Measurements from ENCODE around the gene CYB561D2.

Gene CYB561D2

DNA sequence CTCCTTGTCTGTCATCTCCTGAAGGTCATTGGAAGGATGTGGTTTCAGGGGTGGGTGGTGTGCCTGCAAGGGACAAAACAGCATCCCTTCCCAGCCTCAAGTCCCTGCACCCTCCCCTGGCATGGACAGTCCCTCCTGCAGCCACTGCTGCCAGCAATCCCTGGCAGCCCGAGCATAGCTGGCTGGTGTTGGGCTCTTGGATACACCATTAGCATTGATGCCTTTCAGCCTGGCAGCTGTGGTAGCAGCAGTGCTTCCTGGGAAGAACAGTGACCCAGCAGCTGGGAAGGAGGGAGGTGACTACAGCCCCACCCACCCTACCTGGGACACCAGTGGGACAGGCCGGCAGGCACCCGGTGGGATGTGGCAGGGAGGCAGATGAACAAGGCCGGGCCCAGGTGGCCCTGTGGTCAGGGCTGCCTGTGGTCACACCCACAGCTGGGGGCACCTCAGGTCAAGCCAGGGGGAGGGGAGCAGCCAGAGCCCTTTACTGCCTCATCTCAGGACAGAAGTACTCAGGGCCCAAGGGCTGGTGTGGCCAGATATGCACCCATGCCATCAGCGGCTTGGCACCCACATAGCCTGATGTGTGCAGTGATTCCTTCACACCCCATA lies 41.5 kb downstream of the CYB561D2 start:
- no peak for DNase-seq

DNA sequence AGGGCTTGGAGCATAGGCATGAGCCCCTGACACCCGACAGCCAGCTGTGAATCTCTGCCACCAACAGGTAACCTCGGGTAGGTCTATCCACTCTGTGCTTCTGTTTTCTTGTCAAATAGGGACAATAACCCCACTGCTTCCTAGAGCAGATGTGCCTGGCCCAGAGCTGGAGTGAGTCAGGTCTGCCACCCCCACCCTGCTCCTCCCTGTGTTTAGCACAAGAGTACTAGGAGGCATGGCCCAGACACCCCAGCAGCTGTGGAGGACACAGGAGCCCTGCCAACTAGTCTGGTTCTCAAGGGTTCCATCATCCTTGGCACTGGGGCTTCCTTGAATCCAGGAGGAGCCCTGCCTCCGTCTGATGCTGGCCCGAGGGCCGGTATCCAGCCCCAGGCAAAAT lies 42.4 kb downstream of the CYB561D2 start:
- no peak for DNase-seq

DNA sequence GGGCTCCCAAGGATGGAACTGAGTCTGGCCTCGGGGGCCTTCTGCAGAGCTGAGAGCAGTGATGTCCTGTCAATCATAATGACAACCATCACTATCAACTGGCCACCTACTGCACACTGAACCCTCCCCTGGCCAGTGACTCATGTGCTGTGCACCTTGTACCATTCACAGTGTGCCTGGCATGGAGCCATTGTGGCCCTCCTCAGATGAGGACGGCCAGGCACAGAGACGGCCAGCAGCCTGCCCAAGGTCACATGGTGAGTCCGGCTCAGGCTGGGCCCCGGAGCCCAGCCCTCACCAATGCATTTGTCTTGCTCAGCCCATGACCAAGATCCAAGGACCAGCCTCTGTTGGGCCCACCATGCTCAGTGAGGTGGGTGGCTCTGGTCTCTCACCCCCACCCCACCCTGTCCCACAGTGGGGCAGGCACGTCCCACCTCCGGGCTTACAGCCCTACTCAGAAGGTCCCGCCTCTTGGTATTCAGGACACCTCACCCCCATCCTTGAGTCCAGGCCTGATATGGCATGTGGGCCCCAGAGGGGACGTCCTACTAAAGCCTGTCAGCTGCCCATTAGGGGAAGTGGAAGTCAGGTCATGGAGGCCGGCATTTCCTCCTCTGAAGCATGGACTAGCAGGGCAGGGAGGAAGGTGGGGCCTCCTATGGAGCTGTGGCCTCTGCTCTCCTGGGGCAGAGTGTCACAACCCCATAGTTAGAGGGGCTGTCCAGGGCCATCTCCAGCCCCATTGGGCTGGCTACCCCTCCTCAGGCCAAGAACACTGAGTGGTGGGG lies 44.6 kb downstream of the CYB561D2 start:
- DNase-seq, result no peak

DNA sequence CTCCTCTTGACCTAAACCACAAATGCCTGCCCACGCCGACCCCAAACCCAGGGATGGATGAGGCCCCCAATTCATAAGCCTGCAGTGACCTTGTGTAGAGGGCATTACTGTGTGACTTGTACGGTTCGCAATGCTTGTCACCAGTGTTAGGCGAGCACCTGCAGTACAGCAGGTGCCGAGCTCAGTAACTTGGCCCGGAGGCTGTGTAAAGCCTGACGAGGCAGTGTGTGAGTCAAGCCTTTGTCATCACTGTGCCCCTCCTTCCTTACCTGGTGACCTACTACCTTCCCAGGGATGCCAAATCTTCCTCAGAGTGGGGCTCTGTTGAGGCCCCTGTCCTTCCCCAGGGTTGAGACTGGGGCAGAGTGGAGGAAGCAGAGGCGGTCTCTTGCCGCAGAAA lies 45.8 kb downstream of the CYB561D2 start:
- no peak for DNase-seq

DNA sequence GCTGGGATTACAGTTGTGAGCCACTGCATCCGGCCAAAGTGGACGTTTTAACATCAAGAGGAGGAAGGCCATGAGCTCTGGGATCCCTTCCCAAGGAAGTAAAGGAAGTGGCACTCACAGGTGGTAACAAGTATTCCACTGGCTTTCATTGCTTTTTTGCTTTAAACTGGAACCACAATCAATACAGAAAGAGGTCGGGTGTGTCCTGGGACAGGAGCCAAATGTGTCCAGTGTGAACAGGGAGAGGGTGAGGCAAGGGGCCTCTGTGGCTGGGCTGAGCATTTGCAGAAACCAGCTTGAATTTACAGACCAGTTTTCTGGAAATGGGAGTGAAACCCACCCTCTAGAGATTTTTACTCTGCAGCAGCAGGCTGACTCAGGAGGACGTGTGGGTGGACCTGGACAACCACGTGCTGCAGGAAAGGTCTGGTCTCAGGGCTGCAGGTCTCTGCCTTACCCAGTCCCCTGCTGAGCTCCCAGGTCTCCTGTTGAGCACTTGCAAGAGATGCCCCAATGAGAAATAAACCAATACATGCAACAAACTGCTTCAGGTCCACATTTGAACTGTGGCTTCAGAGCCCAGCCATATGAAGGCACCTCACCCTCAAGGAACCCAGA lies 51.4 kb downstream of the CYB561D2 start:
- no peak for DNase-seq

All from COR-L47 (cell line).